SIG-M5 treated with dmso at 0.1 percent for 504 hours (cell line): ENCODE measurements around the gene CLCNKB.

Experiments
- DNase-seq: peaks from one replicate; lab custom pipeline; 2025; ENCODE audit not compliant: unreplicated experiment; lab: John Stamatoyannopoulos, UW

The CLCNKB gene

GRCh38 chr1:16092097-16092922 lies 48.7 kb downstream of the CLCNKB start:
- no peak for DNase-seq

GRCh38 chr1:16092923-16093511 lies 49.4 kb downstream of the CLCNKB start:
- no peak for DNase-seq

- DNase-seq, result no peak
Measured at GRCh38 chr1:16093611-16094010, 50.0 kb downstream of the CLCNKB start.

- DNase-seq, result no peak
Measured at GRCh38 chr1:16094453-16095158, 51.0 kb downstream of the CLCNKB start.

- DNase-seq, result no peak
Measured at GRCh38 chr1:16095447-16095846, 51.9 kb downstream of the CLCNKB start.

GRCh38 chr1:16099412-16099811 lies 55.8 kb downstream of the CLCNKB start:
- DNase-seq, result no peak

GRCh38 chr1:16101623-16102022 lies 58.0 kb downstream of the CLCNKB start:
- DNase-seq, result no peak
